Activated T-helper 17 cell treated with anti-CD3 and anti-CD28 coated beads, Interleukin-2, amount 50 U/mL, for 72 hours (primary cell): Measurements from ENCODE around the gene PTPRZ1. TPM values are rescaled to one million over a fixed set of nuclear protein-coding genes. Genes with fewer than 3 reads are reported as not detected.

ENCODE experiments used
- ATAC-seq: fragments of 150-1000 bp; cut with Tn5 transposase; replicated peaks from 2 replicates; pipeline ENCODE4 v1.10.0; 2021; ENCODE audit warnings: mild to moderate bottlenecking, moderate library complexity
- H3K27ac Mint-ChIP-seq: one replicate; pipeline ENCODE4 v1.8.0; 2022; ENCODE audit warnings: mixed read lengths
- H3K27me3 Mint-ChIP-seq: one replicate; pipeline ENCODE4 v1.8.0; 2022; ENCODE audit warnings: mixed read lengths
- H3K36me3 Mint-ChIP-seq: one replicate; pipeline ENCODE4 v1.8.0; 2022; ENCODE audit warnings: low read depth, mild to moderate bottlenecking, mixed read lengths
- H3K4me1 Mint-ChIP-seq: one replicate; pipeline ENCODE4 v1.8.0; 2022; ENCODE audit warnings: mixed read lengths
- H3K4me3 Mint-ChIP-seq: one replicate; pipeline ENCODE4 v1.8.0; 2022; ENCODE audit warnings: mild to moderate bottlenecking, mixed read lengths
- H3K9me3 Mint-ChIP-seq: one replicate; pipeline ENCODE4 v1.8.0; 2022; ENCODE audit warnings: mixed read lengths
- total RNA-seq, 2 donors: library from RNA; stranded (reverse); gene quantifications; one replicate each; pipeline ENCODE4 v1.2.3, GENCODE V29; 2022

Gene PTPRZ1
- total RNA-seq, 2 donors from 2014 or later = not detected

DNA sequence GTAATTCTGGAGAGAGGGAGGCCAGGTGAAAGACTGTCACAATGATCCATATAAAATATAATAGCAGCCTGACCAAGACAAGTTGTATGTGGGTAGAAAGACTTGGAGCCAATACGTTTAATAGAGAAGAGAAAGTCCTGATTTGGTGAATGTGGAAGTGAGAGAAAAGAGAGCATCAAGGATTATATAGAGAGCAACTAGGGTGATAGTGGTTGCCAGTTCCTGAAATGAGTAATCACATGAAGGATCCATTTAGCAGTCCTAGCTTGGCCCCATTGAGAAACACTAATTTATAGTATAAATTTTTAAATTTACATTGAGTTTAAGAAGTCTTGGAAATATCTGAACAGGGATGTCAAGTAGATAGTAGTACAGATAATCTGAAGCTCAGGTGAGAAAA, 197.1 kb downstream of the PTPRZ1 start:
- Mint-ChIP-seq H3K9me3 (no peaks in the 10 kb centered on the region), H3K27me3 (peaks cover 2% of the 10 kb centered on the region), H3K36me3 (no peaks in the 10 kb centered on the region), H3K4me1 (no peaks in the 10 kb centered on the region), H3K27ac (no peak overlapping the region), H3K4me3 (no peak overlapping the region)
- ATAC-seq = no peak

GRCh38 chr7:122070834-122071233, 197.9 kb downstream of the PTPRZ1 start:
- H3K9me3 Mint-ChIP-seq = no peaks in the 10 kb centered on the region

GRCh38 chr7:122072272-122072671, 199.3 kb downstream of the PTPRZ1 start:
- Mint-ChIP-seq H3K4me1 (no peaks in the 10 kb centered on the region), H3K4me3 (no peak overlapping the region), H3K9me3 (no peaks in the 10 kb centered on the region), H3K36me3 (peaks cover 9% of the 10 kb centered on the region), H3K27ac (no peak overlapping the region), H3K27me3 (no peaks in the 10 kb centered on the region)
- no peak for ATAC-seq

More at GRCh38 chr7:122070834-122071233, 197.9 kb downstream of the PTPRZ1 start:
- Mint-ChIP-seq H3K4me1 (no peaks in the 10 kb centered on the region), H3K36me3 (no peaks in the 10 kb centered on the region), H3K4me3 (no peak overlapping the region), H3K27ac (no peak overlapping the region), H3K27me3 (no peaks in the 10 kb centered on the region)
- no peak for ATAC-seq

DNA sequence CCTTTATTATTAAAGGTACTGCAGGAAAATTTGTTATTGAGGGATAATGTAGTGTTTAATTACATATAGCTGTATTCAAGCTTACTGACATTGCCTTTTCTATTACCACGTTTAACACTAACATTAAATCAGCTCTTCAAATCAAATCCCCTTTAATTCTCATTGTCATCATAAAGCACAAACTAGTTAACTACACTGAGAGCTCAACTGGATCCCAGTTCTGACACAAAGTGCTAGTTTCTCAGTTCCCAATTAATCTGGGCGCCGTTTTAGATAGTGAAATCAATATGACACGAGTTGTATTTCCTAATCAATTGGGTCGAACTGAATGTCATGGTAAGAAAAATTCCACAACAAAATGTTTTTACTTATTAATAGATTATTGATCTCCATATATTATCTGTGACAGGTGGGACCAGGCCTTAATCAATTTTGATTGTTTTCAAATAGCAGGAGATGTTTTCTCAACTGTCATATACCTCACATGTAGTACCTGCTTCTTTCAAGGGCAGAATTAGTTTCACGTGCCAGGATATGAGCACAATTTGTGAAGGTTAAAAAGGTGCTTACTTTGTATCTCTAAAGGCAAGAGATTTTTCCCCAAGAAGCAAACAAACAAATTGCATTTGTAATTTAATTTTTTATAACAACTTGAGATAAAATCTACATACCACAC, 200.1 kb downstream of the PTPRZ1 start:
- Mint-ChIP-seq H3K36me3 (peaks cover 17% of the 10 kb centered on the region), H3K27me3 (no peaks in the 10 kb centered on the region), H3K9me3 (no peaks in the 10 kb centered on the region), H3K4me3 (no peak overlapping the region), H3K4me1 (no peaks in the 10 kb centered on the region), H3K27ac (no peak overlapping the region)
- ATAC-seq = no peak

- Mint-ChIP-seq H3K27me3 (no peaks in the 10 kb centered on the region), H3K4me3 (no peak overlapping the region), H3K9me3 (no peaks in the 10 kb centered on the region), H3K4me1 (no peaks in the 10 kb centered on the region), H3K27ac (no peak overlapping the region), H3K36me3 (peaks cover 22% of the 10 kb centered on the region)
- no peak for ATAC-seq
Measured at GRCh38 chr7:122073635-122074034, 200.7 kb downstream of the PTPRZ1 start.

DNA sequence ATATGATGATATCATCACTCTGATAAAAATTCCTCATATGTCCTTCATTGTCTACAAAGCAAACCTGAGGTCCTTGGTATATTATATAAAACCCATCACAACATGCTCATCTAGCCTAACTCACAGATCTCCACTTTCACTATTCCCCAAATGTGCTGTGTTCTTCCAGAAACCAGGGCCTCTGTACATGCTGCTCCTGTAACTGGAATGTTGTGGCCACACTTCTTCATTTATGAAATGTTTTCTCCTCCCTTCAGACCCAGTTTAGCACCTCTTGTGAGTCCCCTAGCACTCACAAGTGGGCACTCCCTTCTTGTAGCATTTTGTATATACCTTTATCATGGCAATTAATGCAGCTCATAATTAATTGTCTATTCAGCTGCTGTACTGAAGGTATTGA, 209.2 kb downstream of the PTPRZ1 start:
- Mint-ChIP-seq H3K27me3 (no peaks in the 10 kb centered on the region), H3K4me1 (no peaks in the 10 kb centered on the region), H3K36me3 (peaks cover 25% of the 10 kb centered on the region), H3K27ac (no peak overlapping the region), H3K9me3 (no peaks in the 10 kb centered on the region), H3K4me3 (no peak overlapping the region)
- no peak for ATAC-seq

DNA sequence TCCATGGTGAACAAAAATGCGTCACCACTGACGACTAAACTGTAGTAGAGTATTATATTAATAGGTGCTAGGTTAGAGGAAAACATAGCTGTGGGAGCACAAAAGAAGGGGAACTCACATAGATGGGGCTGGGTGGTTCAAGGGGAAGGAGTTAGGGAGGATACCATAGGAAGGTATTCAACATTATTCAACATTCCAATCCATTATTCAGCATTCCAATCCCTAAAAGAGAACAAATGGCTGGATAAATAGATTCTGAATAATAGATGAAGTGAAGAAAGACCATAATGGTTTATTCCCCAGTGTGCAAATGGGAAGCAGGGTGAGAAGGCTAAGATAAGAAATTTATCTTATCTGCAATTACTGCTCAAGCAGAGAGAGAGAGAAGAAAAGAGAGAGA, 209.7 kb downstream of the PTPRZ1 start:
- Mint-ChIP-seq H3K4me1 (no peaks in the 10 kb centered on the region), H3K27me3 (no peaks in the 10 kb centered on the region), H3K9me3 (no peaks in the 10 kb centered on the region), H3K27ac (no peak overlapping the region), H3K4me3 (no peak overlapping the region), H3K36me3 (peaks cover 20% of the 10 kb centered on the region)
- ATAC-seq = no peak

GRCh38 chr7:122092964-122093797, 220.2 kb downstream of the PTPRZ1 start:
- no peaks in the 10 kb centered on the region for H3K36me3 Mint-ChIP-seq
- no peaks in the 10 kb centered on the region for H3K9me3 Mint-ChIP-seq
- H3K27ac Mint-ChIP-seq = no peak overlapping the region
- ATAC-seq = peak; percentile 39
- no peaks in the 10 kb centered on the region for H3K4me1 Mint-ChIP-seq
- H3K4me3 Mint-ChIP-seq = no peak overlapping the region
- no peaks in the 10 kb centered on the region for H3K27me3 Mint-ChIP-seq

- Mint-ChIP-seq H3K36me3 (no peaks in the 10 kb centered on the region), H3K27me3 (no peaks in the 10 kb centered on the region), H3K27ac (no peak overlapping the region), H3K4me3 (no peak overlapping the region), H3K9me3 (no peaks in the 10 kb centered on the region), H3K4me1 (no peaks in the 10 kb centered on the region)
- ATAC-seq = no peak
Measured at GRCh38 chr7:122094549-122094948, 221.6 kb downstream of the PTPRZ1 start.

DNA sequence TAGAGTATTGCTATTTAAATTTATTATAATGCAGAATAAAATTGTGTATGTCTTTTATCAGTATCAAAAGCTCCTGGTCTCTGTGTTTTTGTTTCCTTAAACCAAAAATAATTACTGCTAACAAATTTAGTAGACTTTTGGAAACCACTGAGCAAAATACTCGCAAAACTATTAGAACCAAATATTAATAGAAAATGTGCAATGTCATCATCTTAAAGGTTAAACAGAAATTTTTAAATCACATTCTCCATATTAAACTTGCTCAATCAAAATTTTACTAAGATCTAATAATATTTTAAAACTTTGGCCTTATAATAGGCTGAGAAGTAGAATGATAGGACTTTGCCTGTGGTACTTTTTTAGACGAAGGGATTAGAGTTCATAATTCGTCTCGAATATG, 222.7 kb downstream of the PTPRZ1 start:
- Mint-ChIP-seq H3K9me3 (no peaks in the 10 kb centered on the region), H3K4me3 (no peak overlapping the region), H3K36me3 (peaks cover 9% of the 10 kb centered on the region), H3K27me3 (no peaks in the 10 kb centered on the region), H3K27ac (no peak overlapping the region), H3K4me1 (no peaks in the 10 kb centered on the region)
- ATAC-seq = no peak

DNA sequence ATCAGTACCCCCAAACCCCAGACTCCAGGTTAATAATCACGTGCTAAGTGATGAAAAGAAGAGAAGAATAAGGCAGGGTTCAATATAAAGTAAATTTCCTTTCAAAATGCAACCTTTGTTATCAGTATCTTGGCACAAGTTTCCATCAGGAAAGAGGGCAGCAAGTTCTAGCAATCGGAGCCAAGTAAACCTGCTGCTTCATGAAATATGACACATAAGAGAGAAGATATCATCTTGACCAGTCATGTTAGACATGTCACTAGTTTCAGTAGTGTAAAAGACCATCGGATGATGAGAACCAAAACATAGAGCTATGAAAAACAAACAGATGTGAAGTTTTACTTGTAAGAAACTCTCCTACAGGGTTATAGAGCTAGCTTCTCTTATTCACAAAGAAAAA, 227.1 kb downstream of the PTPRZ1 start:
- Mint-ChIP-seq H3K27ac (no peak overlapping the region), H3K9me3 (peaks cover 10% of the 10 kb centered on the region), H3K4me1 (no peaks in the 10 kb centered on the region), H3K4me3 (no peak overlapping the region), H3K27me3 (no peaks in the 10 kb centered on the region), H3K36me3 (peaks cover 27% of the 10 kb centered on the region)
- no peak for ATAC-seq

DNA sequence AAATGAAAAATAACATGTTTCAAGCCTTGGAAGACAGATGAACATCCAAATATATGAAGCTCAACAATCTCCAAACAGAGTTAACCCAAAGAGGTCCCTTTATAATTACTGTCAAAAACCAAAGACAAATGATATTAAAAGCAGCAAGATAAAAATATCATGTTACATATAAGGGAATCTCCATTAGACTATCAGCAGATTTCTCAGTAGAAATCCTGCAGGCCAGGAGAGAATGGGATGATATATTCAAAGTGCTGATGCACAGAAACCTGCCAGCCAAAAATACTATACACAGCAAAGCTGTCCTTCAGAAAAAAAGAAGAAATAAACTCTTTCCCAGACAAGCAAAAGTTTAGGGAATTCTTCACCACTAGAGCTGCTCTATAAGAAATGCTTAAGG, 230.1 kb downstream of the PTPRZ1 start:
- Mint-ChIP-seq H3K27ac (no peak overlapping the region), H3K36me3 (peaks cover 42% of the 10 kb centered on the region), H3K9me3 (peaks cover 18% of the 10 kb centered on the region), H3K4me1 (no peaks in the 10 kb centered on the region), H3K27me3 (no peaks in the 10 kb centered on the region), H3K4me3 (no peak overlapping the region)
- ATAC-seq = no peak
